ENCODE data around the gene CCND1. TPM values are rescaled to one million over a fixed set of nuclear protein-coding genes. Genes with fewer than 3 reads are reported as not detected.

CCND1 gene
- under 1 TPM in 1 of 2 experiments, not detected in 1; 0.68 TPM for total RNA-seq

- POLR2A ChIA-PET, result no interaction called here
- no peak for ATAC-seq
- H3K36me3 Mint-ChIP-seq (ENCODE audit: low read depth), result no peaks in the 10 kb centered on the region
- CTCF ChIA-PET, result no interaction called here
- H3K9me3 Mint-ChIP-seq (ENCODE audit: insufficient read depth), result no peaks in the 10 kb centered on the region
- peak within 1 kb of the TSS; percentile 57 for H3K4me3 Mint-ChIP-seq
- peak; percentile 38 for DNase-seq
- no peak within 1 kb of the TSS for H3K27ac Mint-ChIP-seq
- H3K27me3 Mint-ChIP-seq (ENCODE audit: low read depth), result peaks cover 38% of the 10 kb centered on the region
- H3K4me1 Mint-ChIP-seq (ENCODE audit: low read depth), result peaks cover 22% of the 10 kb centered on the region
These were observed at the start of gene CCND1 for GRCh38 chr11:69640995-69641581. Gene CCND1 (plus strand): TSS chr11:69641156. CDS start chr11:69641314, 158 bp downstream.

- H3K4me3 Mint-ChIP-seq, result no peak overlapping the region
- ATAC-seq, result no peak
- DNase-seq, result no peak
- H3K27ac Mint-ChIP-seq, result no peak overlapping the region
- ChIA-PET POLR2A (no interaction called here), CTCF (no interaction called here)
- no peaks in the 10 kb centered on the region for H3K9me3 Mint-ChIP-seq (ENCODE audit: insufficient read depth)
- H3K4me1 Mint-ChIP-seq (ENCODE audit: low read depth), result peaks cover 2% of the 10 kb centered on the region
- H3K27me3 Mint-ChIP-seq (ENCODE audit: low read depth), result peaks cover 3% of the 10 kb centered on the region
- no peaks in the 10 kb centered on the region for H3K36me3 Mint-ChIP-seq (ENCODE audit: low read depth)
These were observed 47.8 kb upstream of the CCND1 start for GRCh38 chr11:69592986-69593650.

GRCh38 chr11:69593851-69594250 lies 47.1 kb upstream of the CCND1 start:
- no peaks in the 10 kb centered on the region for H3K9me3 Mint-ChIP-seq (ENCODE audit: insufficient read depth)
- peaks cover 2% of the 10 kb centered on the region for H3K27me3 Mint-ChIP-seq (ENCODE audit: low read depth)
- H3K27ac Mint-ChIP-seq, result no peak overlapping the region
- ATAC-seq, result no peak
- H3K36me3 Mint-ChIP-seq (ENCODE audit: low read depth), result no peaks in the 10 kb centered on the region
- H3K4me1 Mint-ChIP-seq (ENCODE audit: low read depth), result peaks cover 3% of the 10 kb centered on the region
- POLR2A ChIA-PET, result no interaction called here
- no peak overlapping the region for H3K4me3 Mint-ChIP-seq
- no peak for DNase-seq
- CTCF ChIA-PET, result no interaction called here

GRCh38 chr11:69594481-69594880 lies 46.5 kb upstream of the CCND1 start:
- POLR2A ChIA-PET, result no interaction called here
- Mint-ChIP-seq H3K36me3 (ENCODE audit: low read depth) (no peaks in the 10 kb centered on the region), H3K4me1 (ENCODE audit: low read depth) (peaks cover 3% of the 10 kb centered on the region), H3K9me3 (ENCODE audit: insufficient read depth) (no peaks in the 10 kb centered on the region), H3K4me3 (no peak overlapping the region), H3K27me3 (ENCODE audit: low read depth) (no peaks in the 10 kb centered on the region), H3K27ac (no peak overlapping the region)
- CTCF ChIA-PET, result no interaction called here
- no peak for DNase-seq
- ATAC-seq, result no peak

- Mint-ChIP-seq H3K36me3 (ENCODE audit: low read depth) (no peaks in the 10 kb centered on the region), H3K27me3 (ENCODE audit: low read depth) (no peaks in the 10 kb centered on the region), H3K4me1 (ENCODE audit: low read depth) (peaks cover 3% of the 10 kb centered on the region), H3K27ac (no peak overlapping the region), H3K4me3 (no peak overlapping the region), H3K9me3 (ENCODE audit: insufficient read depth) (no peaks in the 10 kb centered on the region)
- no peak for DNase-seq
- POLR2A ChIA-PET, result no interaction called here
- no peak for ATAC-seq
- CTCF ChIA-PET, result no interaction called here
These were observed 44.9 kb upstream of the CCND1 start for GRCh38 chr11:69595805-69596665.

- H3K4me3 Mint-ChIP-seq, result no peak overlapping the region
- ChIA-PET POLR2A (no interaction called here), CTCF (interaction anchor here (0.6 kb wide), 1 partner anchor 505 kb away, joined by 3 read pairs; no protein-coding TSS in a partner anchor)
- peaks cover 3% of the 10 kb centered on the region for H3K4me1 Mint-ChIP-seq (ENCODE audit: low read depth)
- H3K9me3 Mint-ChIP-seq (ENCODE audit: insufficient read depth), result no peaks in the 10 kb centered on the region
- no peak overlapping the region for H3K27ac Mint-ChIP-seq
- H3K36me3 Mint-ChIP-seq (ENCODE audit: low read depth), result no peaks in the 10 kb centered on the region
- DNase-seq, result no peak
- no peak for ATAC-seq
- H3K27me3 Mint-ChIP-seq (ENCODE audit: low read depth), result peaks cover 3% of the 10 kb centered on the region
These were observed 42.8 kb upstream of the CCND1 start for GRCh38 chr11:69598147-69598546.

GRCh38 chr11:69599502-69599901 lies 41.5 kb upstream of the CCND1 start:
- H3K4me3 Mint-ChIP-seq, result no peak overlapping the region

GRCh38 chr11:69600001-69600400 lies 41.0 kb upstream of the CCND1 start:
- ChIA-PET POLR2A (no interaction called here), CTCF (no interaction called here)
- Mint-ChIP-seq H3K36me3 (ENCODE audit: low read depth) (no peaks in the 10 kb centered on the region), H3K27me3 (ENCODE audit: low read depth) (peaks cover 7% of the 10 kb centered on the region), H3K4me1 (ENCODE audit: low read depth) (peaks cover 3% of the 10 kb centered on the region), H3K27ac (no peak overlapping the region), H3K9me3 (ENCODE audit: insufficient read depth) (no peaks in the 10 kb centered on the region), H3K4me3 (no peak overlapping the region)
- DNase-seq (no peak), ATAC-seq (no peak)

More at GRCh38 chr11:69599502-69599901, 41.5 kb upstream of the CCND1 start:
- Mint-ChIP-seq H3K27me3 (ENCODE audit: low read depth) (peaks cover 7% of the 10 kb centered on the region), H3K9me3 (ENCODE audit: insufficient read depth) (no peaks in the 10 kb centered on the region), H3K36me3 (ENCODE audit: low read depth) (no peaks in the 10 kb centered on the region), H3K27ac (no peak overlapping the region), H3K4me1 (ENCODE audit: low read depth) (peaks cover 3% of the 10 kb centered on the region)
- no peak for DNase-seq
- ChIA-PET POLR2A (no interaction called here), CTCF (no interaction called here)
- no peak for ATAC-seq

- no peak overlapping the region for H3K4me3 Mint-ChIP-seq
- H3K9me3 Mint-ChIP-seq (ENCODE audit: insufficient read depth), result no peaks in the 10 kb centered on the region
- CTCF ChIA-PET, result no interaction called here
- H3K27me3 Mint-ChIP-seq (ENCODE audit: low read depth), result peaks cover 11% of the 10 kb centered on the region
- no peak overlapping the region for H3K27ac Mint-ChIP-seq
- POLR2A ChIA-PET, result no interaction called here
- peaks cover 3% of the 10 kb centered on the region for H3K4me1 Mint-ChIP-seq (ENCODE audit: low read depth)
- no peaks in the 10 kb centered on the region for H3K36me3 Mint-ChIP-seq (ENCODE audit: low read depth)
- ATAC-seq, result no peak
- no peak for DNase-seq
These were observed 39.7 kb upstream of the CCND1 start for GRCh38 chr11:69601011-69601975.

GRCh38 chr11:69603111-69603836 lies 37.7 kb upstream of the CCND1 start:
- Mint-ChIP-seq H3K36me3 (ENCODE audit: low read depth) (no peaks in the 10 kb centered on the region), H3K27me3 (ENCODE audit: low read depth) (peaks cover 17% of the 10 kb centered on the region), H3K4me1 (ENCODE audit: low read depth) (no peaks in the 10 kb centered on the region), H3K9me3 (ENCODE audit: insufficient read depth) (no peaks in the 10 kb centered on the region), H3K27ac (no peak overlapping the region), H3K4me3 (no peak overlapping the region)
- ChIA-PET CTCF (no interaction called here), POLR2A (no interaction called here)
- DNase-seq (no peak), ATAC-seq (no peak)

- Mint-ChIP-seq H3K27me3 (ENCODE audit: low read depth) (peaks cover 22% of the 10 kb centered on the region), H3K9me3 (ENCODE audit: insufficient read depth) (no peaks in the 10 kb centered on the region), H3K4me3 (no peak overlapping the region), H3K4me1 (ENCODE audit: low read depth) (no peaks in the 10 kb centered on the region), H3K27ac (no peak overlapping the region), H3K36me3 (ENCODE audit: low read depth) (no peaks in the 10 kb centered on the region)
- POLR2A ChIA-PET, result no interaction called here
- CTCF ChIA-PET, result no interaction called here
- DNase-seq (no peak), ATAC-seq (no peak)
These were observed 36.9 kb upstream of the CCND1 start for GRCh38 chr11:69604055-69604454.
